ENCODE data around the gene TTC4.
A peak's percentile ranks its signal among the peaks of the same experiment; 100 is the strongest.

TTC4 gene

DNA sequence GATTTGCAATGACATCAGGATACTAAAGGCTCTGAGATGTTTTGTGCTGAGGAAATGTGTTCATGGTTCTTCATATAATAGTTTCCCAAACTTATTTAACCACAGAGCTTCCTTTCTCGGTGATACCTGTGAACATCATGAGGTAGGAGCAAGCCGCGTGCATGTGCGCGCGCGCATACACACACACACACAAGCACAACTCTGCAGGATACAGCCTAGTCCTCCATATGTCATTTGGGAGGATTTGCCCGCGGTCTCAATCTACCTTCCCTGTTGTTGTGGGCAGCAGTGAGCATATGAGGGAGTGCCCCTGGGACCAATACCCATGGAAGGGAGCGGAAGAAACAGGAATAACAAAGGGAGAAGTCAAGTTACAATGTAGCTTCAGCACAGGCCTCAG, 12.2 kb upstream of the TTC4 start:
- DNase-seq (ENCODE audit: low spot score), result no peak

DNA sequence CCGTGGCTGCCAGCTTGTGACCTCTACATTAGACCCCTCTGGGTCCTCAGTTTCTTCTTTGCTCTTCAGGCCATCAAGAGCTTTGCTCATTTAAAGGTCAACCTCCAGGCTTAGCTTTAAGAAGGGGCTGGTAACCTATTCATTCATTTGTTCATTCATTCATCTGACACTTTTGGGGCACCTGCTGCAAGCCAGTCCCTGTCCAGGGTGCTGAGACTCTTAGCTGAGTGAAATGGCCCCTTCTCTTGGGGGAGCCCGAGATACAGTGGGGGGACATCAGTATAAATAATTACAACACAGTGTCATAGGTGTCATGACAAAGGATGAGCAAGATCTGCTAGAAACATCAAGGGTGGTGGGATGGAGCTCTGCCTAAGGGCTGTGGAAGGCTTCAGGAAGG, 10.5 kb upstream of the TTC4 start:
- no peak for DNase-seq (ENCODE audit: low spot score)

DNA sequence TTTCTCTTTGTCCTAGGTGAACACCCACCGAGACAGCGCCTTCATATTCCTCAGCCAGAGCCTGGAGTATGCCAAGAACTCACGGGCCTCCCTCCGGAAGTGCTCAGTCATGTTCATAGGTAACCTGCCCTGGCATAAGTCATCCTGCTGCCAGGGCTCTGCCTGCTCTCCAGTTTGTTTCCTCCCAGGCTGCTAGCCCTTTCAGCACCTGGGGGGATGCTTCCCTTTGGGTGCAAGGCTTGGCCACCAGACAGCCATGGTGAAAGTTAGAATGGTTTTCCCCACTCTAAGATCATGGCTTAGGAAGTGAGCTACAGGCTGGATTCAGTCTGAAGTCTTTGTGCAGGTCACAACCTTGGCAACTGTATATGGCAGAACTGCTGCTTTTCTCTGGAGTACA, 9.2 kb upstream of the TTC4 start:
- DNase-seq (ENCODE audit: low spot score), result no peak

DNA sequence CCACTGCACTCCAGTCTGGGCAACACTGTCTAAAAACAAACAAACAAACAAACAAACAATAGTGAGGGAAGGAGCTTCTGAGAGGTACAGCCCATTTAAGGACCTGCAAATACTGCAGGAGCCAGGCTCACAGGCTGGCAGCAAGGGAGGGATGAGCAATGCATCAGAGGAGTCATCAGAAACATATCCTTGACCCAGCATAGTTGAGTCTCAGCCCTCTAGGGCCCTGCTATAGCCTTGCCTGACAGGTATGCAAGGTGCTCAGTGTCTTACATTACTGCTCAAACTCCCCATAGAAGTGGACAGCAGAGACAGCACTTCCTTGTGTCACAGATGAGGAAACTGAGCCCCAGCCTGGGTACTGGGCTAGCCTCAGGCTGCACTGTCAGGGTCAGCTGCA, 7.3 kb upstream of the TTC4 start:
- DNase-seq (ENCODE audit: low spot score), result no peak

DNA sequence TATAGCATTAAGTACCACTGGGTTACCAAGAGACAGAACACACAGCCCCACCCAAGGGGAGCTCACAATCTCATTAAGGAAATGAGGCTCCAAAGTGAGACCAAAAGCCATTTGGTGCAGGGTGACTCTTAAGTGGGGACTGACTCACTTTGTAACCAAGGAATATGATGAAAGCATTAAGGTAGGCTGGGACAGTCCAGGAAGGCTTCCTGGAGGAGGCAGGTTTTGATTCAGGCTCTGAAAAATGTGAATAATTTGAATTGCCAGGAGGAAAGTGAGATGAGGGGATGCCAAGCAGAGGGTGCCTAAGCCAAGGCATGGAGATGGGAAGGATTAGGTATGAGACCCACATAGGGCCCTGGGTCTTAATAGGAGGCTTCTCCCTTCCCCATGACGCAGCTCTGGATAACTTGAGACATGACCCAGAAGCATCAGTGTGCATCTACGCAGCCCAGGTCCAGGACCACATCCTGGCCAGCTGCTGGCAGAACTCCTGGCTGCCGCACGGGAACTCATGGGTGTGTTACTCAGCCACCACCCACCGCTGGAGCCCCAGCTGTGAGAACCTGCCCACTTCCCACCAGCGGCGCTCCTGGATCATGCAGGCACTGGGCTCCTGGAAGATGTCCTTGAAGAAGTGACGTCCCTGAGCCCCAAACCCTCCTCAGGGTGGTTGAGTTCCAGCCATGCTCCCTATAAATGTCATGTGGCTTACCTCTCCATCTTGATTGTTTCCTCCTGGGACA, 5.9 kb upstream of the TTC4 start:
- DNase-seq (ENCODE audit: low spot score), result no peak

DNA sequence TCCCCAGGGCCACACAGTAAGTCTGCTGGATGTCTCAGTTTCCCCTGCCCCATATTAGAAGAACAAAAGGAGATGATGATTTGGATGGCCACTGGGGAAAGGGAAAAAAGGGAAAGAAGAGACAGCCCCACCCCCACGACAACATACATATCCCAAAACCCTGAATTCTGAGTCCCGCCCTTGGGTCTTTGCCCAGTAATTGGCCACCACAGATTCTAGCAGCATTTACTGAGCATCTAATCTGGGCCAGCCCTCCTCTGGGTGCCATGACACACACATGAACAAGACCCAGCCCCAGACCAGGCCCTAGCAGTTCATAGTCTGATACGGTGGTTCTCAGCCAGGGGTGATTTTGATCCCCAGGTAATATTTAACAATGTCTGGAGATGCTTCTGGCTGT, 5.2 kb upstream of the TTC4 start:
- no peak for DNase-seq (ENCODE audit: low spot score)

DNA sequence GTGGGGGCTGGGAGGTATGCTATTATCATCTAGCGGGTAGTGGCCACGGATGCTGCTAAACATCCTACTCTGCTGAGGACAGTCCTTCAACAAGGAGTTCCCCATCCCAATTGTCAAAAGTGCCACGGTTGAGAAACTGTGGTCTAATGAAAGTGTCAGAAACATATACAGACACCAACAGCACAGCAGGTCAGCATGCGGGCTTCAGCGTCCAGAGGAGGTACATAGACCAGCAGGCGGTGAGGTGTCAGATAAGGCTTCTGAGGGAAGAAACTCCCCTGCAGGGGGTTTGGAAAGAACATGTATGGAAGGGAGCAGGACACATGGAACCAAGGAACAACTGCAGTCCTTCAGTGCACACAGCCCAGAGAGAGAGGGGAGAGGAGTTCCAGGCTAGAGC, 4.8 kb upstream of the TTC4 start:
- no peak for DNase-seq (ENCODE audit: low spot score)

DNA sequence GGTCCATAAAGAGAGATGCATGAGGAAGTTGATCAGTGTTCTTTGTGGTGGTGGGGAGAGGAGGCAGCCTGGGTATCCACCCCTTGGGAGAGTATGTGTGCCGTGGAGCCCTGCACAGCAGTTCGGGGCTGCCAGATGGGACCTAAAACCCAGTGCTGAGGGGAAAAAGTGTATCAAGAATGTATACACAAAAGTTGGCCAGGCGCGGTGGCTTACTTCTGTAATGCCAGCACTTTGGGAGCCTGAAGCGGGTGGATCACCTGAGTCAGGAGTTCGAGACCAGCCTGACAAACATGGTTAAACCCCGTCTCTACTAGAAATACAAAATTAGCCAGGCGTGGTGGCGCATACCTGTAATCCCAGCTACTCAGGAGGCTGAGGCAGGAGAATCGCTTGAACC, 4.1 kb upstream of the TTC4 start:
- DNase-seq (ENCODE audit: low spot score), result no peak

DNA sequence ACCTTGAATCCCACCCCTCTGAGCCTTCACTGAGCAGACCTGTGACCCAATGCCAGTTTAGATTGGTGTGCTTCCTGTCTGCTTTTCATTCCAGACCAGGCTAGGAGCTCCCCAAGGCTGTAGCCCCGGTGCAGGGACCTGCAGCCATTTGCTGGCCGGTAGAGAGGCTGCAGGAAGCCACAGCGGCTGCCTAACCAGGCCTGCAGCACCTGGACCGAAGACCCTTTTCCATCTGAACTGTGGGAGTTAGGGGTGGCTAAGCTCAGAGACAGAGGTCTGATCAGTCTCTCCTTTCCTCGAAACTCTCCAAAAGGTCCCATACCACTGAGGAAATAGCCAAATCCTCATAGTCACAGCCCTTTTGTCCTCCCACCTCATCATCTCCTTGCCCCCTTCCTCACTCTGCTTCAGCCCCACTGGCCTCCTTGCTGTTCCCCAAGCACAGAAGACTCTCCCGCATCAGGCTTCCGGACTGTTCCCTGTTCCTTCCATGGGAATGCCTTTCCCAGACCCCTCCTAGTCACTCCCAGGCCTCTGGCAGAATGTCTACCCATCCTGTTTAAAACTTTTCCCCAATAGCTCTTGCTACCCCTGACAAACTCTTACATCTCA, 674 bp upstream of the TTC4 start:
- DNase-seq (ENCODE audit: low spot score), result no peak

DNA sequence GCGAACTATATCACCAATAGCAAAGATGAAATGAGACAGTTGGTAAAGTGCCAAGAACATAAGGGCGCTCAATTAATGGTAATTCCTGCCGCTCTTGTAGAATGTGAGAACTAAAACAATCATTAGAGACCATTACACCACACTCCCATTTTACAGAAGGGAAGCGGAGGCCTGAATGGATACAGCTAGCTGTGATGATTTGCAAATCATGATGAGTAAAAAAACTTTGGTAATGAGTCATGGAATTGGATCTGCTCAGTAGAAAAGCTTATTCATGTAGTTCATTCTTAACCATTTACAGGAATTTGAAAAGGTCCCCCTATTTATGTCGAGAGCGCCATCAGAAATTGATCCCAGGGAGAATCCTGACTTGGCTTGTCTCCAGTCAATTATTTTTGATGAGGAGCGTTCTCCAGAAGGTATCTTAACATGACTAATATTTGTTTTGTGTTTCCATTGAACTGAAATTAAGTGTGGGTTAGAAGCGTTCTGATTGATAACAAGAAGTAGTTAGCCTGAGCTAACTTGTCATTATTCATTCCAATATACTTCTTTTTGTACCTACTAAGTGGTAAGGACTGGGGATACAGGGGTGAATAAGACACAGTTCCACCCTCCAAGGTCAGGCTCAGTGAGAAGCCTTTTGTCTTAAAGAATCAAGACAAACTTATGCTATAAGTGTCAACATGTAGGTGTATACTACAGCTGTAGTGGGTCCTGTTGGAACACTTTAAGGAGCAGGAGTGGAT, 812 bp downstream of the TTC4 start:
- peak; percentile 23 for DNase-seq (ENCODE audit: low spot score)

DNA sequence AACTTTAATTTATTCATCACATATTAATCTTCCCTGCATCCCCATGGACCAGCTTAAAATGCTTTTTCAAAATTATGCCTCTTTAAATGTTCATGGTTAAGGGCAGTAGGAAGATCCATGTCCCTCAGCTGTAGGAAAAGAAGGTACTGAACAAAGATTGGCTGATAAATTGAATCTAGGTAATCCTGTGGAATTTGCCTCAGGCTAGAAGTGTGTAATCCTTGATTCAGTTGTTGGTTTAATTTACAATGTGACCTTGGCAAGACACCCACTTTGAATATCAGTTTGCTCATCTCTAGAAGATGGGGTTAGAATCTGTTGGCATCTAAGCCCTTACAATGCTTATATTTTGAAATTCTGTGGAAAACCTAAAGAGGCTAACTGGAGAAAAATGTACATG, 6.1 kb downstream of the TTC4 start:
- DNase-seq (ENCODE audit: low spot score), result no peak

DNA sequence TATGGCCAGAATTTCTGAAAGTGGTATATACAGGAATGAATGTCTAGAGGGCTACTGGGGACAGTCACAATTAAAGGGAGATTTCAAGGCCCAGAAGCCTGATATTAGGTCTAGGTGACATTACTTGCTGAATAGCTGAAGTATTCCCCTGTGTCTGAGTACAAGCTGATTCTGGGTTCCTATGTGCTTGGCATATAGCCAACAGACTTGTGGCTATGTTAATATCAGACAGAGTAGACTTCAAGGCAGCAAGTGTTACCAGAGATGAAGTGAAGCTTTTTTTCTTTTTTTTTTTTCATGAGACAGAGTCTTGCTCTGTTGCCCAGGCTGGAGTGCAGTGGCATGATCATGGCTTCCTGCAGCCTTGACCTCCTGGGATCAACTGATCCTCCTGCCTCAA, 8.3 kb downstream of the TTC4 start:
- no peak for DNase-seq (ENCODE audit: low spot score)

DNA sequence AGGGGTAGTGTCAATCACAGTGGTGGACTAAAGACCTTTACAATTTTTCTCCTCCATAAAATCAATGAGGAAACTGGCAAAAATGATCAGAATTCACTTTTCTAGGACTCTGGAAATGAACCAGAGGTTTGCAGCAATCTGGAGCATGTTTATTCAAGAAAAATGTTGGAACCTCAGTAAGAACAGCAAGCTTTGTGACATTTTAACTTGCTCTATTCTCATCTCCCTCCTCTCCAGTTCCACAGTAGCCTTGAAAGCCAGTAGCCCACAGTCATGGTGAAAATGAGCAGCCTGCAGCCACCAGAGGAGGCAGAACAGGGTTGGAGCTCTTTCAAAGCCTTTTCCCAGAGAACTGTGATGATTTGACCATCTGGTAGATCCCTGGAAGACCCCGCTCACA, 9.1 kb downstream of the TTC4 start:
- no peak for DNase-seq (ENCODE audit: low spot score)

DNA sequence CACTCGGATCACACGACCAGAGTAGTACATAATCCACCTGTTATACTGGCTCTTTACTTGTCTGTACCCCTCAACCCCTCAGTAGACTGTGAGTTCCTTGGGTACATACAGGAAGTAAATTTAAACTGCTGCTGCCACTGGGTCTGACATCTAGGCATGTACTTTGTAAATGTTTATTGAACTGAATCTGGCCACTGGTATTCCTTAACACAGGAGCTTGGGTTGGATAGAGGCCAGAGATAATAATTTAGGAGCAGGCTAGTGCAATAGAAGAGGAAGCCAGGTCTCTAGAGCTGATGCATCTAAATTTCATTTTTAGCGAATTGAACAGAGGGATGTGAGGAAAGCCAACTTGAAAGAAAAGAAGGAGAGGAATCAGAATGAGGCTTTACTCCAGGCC, 12.4 kb downstream of the TTC4 start:
- DNase-seq (ENCODE audit: low spot score), result no peak

DNA sequence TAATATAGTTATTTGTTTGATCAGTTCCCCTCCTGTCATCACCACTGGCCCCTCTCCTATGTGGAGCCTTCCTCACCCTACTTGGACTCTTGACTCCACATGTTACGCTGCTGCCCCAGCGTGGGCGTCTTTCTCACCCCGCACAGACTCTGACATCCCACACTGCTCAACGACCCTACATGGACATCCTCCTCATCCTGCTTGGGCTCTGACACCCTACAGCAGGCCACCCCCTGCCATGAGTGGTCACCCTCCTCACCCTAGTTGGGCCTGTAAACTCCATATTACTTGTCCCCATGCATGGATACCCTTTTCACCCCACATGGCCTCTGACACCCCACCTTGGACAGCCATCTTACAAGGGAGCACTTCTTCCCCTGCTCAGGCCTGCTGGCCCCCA, 21.0 kb downstream of the TTC4 start:
- DNase-seq (ENCODE audit: low spot score), result no peak

DNA sequence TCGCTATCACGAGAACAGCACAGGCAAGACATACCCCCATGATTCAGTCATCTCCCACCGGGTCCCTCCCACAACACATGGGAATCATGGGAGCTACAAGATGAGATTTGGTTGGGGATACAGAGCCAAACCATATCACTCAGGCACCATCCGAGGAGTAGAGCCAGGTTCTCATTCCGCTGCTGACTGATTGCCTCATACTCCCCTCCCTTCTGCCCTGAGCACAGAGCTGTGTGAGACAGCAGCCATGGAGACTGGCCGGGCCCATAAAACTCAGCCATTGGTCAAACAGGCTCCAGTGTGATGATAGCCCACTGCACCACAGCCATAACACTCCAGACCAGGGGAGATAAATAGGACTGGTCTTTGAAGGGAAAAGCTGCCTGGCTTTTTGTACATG, 22.6 kb downstream of the TTC4 start:
- DNase-seq (ENCODE audit: low spot score), result no peak

DNA sequence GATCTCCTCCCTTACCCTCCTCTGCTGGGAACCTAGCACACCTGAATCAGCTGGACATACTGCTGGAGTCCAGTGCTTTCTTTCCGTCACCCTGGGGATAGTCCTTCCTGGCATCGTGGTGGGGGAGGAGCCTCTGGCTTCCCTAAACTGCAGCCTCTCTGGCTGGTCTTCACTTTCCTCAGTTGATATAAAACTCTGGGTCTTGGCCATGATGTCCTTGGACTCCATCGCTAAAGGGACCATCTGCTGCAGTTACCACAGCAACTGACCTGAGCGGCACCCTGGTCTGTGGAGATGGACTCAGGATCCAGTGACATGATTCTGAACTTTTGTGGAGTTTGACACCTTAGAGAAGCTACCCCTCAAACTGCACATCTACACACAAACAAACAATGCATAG, 25.9 kb downstream of the TTC4 start:
- no peak for DNase-seq (ENCODE audit: low spot score)

DNA sequence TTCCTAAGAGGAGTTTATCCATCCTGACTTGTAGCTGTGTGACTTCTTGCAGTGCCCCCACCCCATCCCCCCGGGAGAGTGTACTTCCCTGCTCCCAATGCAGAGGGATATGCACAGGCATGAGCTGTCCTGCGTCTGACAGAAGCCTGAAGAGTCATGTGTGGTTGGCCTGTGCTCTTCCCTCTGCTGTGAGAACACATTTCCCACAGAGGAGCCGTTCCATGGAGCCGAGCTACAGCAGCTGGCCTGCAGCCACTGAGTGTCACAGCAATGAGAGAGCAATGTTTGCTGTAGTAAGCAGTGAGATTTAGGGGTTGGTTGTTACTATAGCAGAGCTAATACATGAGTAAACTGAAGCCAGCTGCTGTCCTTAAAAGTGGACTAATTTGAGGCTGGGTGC, 26.6 kb downstream of the TTC4 start:
- DNase-seq (ENCODE audit: low spot score), result no peak

DNA sequence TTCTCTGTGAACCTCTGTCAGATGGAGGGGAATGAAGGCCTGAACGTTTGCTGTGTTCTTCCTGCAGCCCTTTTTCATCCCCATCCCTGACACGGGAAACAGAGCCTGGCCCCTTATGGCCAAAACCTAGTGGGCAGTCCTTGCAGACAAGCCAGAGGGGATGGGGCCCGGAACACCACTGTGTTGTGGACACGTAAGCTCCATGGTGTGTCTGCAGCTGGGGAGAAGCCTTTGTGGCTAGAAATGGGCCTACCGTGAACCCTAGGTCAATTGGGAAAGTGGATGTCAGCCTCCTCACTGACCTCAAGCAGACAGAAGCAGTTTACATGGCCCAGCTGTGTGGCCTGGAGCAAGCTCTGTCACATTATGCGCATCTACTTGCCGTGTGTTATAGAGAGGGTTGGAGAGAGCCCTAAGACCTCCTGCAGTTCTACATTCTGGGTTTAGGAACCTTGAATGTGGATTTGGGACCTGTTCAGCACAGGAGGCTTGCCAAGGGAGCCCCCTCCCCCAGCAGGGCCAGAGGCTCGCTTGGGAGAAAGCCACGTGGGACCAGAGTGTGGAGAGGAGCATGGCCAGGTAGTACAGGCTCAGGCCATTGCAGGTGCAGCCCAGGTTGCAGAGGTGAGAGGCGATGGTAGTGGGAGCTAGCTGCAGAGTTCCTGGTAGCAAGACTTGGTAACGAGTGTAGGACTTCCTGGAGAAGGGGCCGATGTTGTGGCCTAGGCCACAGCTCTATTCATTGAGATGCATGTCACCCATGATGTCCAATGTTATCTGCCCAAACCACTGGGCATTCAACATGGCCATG, 28.0 kb downstream of the TTC4 start:
- DNase-seq (ENCODE audit: low spot score), result no peak

DNA sequence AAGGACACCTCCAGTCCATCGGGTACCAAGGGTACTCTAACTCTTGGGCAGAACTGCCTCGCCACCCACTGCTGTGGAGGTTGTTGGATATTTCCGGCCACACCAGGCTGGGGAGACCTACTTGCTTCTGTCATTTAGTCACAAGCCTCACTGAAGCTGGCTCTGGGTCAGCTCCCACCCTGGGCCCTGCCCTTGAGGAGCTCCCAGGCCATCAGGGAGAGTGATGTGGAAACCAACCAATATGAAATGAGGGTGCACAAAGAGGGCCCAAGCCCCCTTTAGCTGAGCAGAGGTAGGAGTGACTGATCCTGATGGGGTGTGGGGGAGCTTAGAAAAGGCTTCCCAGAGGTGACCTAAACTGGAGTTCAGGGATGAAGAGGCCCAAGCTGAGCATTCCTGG, 29.0 kb downstream of the TTC4 start:
- no peak for DNase-seq (ENCODE audit: low spot score)

DNA sequence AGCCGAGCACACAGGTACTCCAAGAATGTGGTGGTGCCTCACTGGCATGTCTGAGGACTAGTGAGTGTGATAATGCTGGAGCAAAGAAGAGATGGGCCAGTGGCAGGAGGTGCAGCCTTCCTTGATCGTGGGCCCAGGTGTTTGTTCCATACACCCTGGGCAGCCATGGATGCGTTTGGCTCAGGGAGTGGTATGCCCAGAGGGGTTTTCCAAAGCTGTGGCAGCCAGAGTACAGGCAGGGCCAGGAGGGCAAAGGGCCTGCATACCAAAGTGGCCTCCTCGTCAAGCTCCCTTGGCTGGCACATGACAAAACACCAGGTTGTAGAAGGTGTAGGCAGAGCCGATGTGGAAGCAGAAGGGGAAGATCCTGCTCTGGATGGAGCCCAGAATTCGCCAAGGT, 29.6 kb downstream of the TTC4 start:
- no peak for DNase-seq (ENCODE audit: low spot score)

DNA sequence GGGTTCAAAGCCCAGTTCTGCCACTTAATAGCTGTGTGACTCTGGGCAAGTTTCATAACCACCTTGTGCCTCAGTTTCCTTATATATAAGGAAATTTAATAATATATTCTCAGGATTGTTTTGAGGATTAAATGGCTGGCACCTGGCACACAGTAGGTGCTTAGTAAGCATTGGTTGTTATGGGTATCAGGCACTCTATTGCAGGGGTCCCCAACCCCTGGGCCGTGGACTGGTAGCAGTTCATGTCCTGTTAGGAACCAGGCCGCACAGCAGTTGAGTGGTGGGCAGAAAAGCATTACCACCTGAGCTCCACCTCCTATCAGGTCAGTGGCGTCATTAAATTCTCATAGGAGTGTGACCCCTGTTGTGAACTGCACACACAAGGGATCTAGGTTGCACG, 30.2 kb downstream of the TTC4 start:
- DNase-seq (ENCODE audit: low spot score), result no peak

Data from COLO829 (cell line).